LNCaP clone FGC (cell line): ENCODE data around the gene IL17B.
"Not testable (repeated sequence)": the region's sequence is repeated elsewhere in the genome, so short reads cannot be mapped to it uniquely, and the experiment has no call there.

Experiments used
- DNase-seq: peaks from one replicate; pipeline ENCODE4 v3.0.0-alpha.2; 2011; ENCODE audit warnings: low read depth
- H3K4me3 ChIP-seq: 2 replicates; pipeline ENCODE4 v1.5.1; 2011; ENCODE audit warnings: mild to moderate bottlenecking, low read depth, low read length, control low read depth
- TF ChIP-seq, protein P1 (sequence below): IDR thresholded peaks from 2 replicates; pipeline ENCODE4 v1.5.1; 2012; ENCODE audit warnings: mild to moderate bottlenecking; ENCODE audit not compliant: control insufficient read depth, insufficient read depth; ENCODE audit errors: extremely low read depth

IL17B gene

GRCh38 chr5:149397530-149397929 is 18.4 kb upstream of the IL17B start:
- TF ChIP-seq, protein P1, sequence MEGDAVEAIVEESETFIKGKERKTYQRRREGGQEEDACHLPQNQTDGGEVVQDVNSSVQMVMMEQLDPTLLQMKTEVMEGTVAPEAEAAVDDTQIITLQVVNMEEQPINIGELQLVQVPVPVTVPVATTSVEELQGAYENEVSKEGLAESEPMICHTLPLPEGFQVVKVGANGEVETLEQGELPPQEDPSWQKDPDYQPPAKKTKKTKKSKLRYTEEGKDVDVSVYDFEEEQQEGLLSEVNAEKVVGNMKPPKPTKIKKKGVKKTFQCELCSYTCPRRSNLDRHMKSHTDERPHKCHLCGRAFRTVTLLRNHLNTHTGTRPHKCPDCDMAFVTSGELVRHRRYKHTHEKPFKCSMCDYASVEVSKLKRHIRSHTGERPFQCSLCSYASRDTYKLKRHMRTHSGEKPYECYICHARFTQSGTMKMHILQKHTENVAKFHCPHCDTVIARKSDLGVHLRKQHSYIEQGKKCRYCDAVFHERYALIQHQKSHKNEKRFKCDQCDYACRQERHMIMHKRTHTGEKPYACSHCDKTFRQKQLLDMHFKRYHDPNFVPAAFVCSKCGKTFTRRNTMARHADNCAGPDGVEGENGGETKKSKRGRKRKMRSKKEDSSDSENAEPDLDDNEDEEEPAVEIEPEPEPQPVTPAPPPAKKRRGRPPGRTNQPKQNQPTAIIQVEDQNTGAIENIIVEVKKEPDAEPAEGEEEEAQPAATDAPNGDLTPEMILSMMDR = no peak
- H3K4me3 ChIP-seq = no peak overlapping the region
- no peak for DNase-seq

GRCh38 chr5:149394996-149395395 is 15.9 kb upstream of the IL17B start:
- H3K4me3 ChIP-seq, DNase-seq: not testable (repeated sequence)

GRCh38 chr5:149392718-149393117 is 13.6 kb upstream of the IL17B start:
- TF ChIP-seq, protein P1 = no peak
- H3K4me3 ChIP-seq = no peak overlapping the region
- DNase-seq = no peak

GRCh38 chr5:149391524-149391923 is 12.4 kb upstream of the IL17B start:
- TF ChIP-seq, protein P1 = no peak
- DNase-seq = no peak
- no peak overlapping the region for H3K4me3 ChIP-seq

DNA sequence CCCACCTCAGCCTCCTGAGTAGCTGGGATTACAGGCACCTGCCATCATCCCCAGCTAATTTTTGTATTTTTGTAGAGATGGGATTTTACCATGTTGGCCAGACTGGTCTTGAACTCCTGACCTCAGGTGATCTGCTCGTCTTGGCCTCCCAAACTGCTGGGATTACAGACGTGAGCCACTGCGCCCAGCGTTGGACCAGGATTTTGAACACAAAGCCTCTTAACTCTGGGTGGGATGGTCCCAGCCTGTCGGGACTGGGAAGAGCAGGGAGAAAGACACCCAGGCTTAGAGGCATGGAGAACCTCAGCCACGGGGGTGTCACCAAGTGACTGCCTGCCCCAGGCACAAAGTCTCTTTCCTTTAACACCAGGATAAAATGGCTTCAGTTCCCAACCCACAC is 12.0 kb upstream of the IL17B start:
- DNase-seq, H3K4me3 ChIP-seq: not testable (repeated sequence)

GRCh38 chr5:149389552-149390495 is 10.7 kb upstream of the IL17B start:
- TF ChIP-seq, protein P1 = no peak
- no peak for DNase-seq
- no peak overlapping the region for H3K4me3 ChIP-seq

DNA sequence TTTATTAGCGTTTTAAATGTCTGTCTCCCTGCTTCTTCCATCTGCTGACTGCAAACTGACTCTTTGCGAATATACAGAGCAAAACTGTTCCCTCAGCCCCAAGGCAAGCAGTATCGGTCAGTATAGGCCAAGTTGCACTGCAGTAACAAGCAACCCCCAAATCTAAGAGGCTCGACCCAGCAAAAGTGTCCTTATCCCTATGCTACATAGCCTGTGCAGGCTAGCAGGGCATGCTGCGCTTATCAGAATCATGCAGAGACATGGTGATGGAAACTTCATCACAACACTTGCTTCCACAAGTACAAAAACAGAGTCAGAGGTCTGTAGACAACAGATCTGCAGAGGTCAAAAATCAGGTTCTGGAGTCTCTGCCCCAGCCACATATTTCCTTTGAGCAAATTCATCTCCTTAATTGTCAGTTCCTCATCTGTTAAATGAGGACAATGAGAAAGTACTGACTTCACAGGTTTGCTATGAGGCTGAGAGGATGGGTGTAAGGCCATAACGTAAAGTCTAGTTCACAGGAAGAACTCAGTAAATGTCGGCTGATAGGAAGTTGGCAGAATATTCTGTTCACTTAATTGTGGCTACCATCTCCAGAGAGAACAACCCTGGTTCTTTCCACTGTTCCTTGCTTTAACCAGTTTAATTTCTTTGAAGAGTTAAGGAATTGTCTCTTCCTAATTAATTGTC is 9.6 kb upstream of the IL17B start:
- DNase-seq = no peak
- TF ChIP-seq, protein P1 = no peak
- H3K4me3 ChIP-seq = no peak overlapping the region

- TF ChIP-seq, protein P1 = no peak
- no peak overlapping the region for H3K4me3 ChIP-seq
- no peak for DNase-seq
Observed at GRCh38 chr5:149387982-149388381, 8.9 kb upstream of the IL17B start.
